T-helper 17 cell (primary cell): ENCODE measurements around the gene CORO2B. TPM values are rescaled to one million over a fixed set of nuclear protein-coding genes. Genes with fewer than 3 reads are reported as not detected.

Experiments
- ATAC-seq: fragments of 150-1000 bp; cut with Tn5 transposase; 2 replicates; pipeline ENCODE4 v1.10.0; 2021; ENCODE audit warnings: mild to moderate bottlenecking, moderate library complexity
- DNase-seq, 3 donors: peaks; one replicate each; pipeline versions ENCODE4 v3.0.0 to v3.0.0-alpha.2; 2020 to 2021
- H3K9me3 ChIP-seq: one replicate; pipeline ENCODE4 v1.7.0; 2013; ENCODE audit warnings: low read length, mild to moderate bottlenecking; ENCODE audit not compliant: control insufficient read depth, poor library complexity, severe bottlenecking
- H3K27ac Mint-ChIP-seq: one replicate; pipeline ENCODE4 v1.8.0; 2022; ENCODE audit warnings: mild to moderate bottlenecking, moderate library complexity, mixed read lengths
- H3K27me3 Mint-ChIP-seq: one replicate; pipeline ENCODE4 v1.8.0; 2022; ENCODE audit warnings: mixed read lengths
- H3K36me3 Mint-ChIP-seq: one replicate; pipeline ENCODE4 v1.8.0; 2022; ENCODE audit warnings: low read depth, mixed read lengths
- H3K4me1 Mint-ChIP-seq: one replicate; pipeline ENCODE4 v1.8.0; 2022; ENCODE audit warnings: mild to moderate bottlenecking, mixed read lengths
- H3K4me3 Mint-ChIP-seq: one replicate; pipeline ENCODE4 v1.8.0; 2022; ENCODE audit warnings: mild to moderate bottlenecking, moderate library complexity, mixed read lengths
- total RNA-seq, 4 donors: library from RNA in 2 of 4; stranded (reverse) in 2 of 4; gene quantifications; one replicate each; pipeline ENCODE4 v1.2.3 and lab custom pipeline; 2022 to 2026

CORO2B gene
- total RNA-seq, 2 donors from 2014 or later: not detected

DNA sequence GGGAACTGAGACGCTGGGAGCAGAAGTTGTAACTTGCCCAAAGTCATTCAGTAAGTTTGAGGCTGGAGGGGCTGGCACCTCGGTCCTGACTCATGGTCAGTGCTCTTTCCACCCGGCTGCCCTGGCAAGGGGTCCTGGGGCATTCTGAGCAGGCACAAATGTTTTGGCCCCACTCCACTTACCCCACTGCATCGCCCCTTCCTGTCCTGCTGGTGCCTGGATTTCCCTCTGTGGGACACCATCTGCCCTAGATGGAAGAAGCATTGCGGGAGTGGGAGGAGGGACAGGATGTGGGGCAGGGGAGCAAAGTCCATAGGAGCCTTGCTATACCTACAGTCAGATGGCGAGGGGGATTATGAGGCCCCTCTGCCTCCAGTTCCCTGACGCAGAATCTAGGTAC is 4.5 kb downstream of the CORO2B start:
- ATAC-seq: no peak
- Mint-ChIP-seq H3K36me3 (no peaks in the 10 kb centered on the region), H3K27me3 (peaks cover 18% of the 10 kb centered on the region), H3K4me1 (peaks cover 9% of the 10 kb centered on the region), H3K27ac (no peak overlapping the region), H3K4me3 (no peak overlapping the region)
- H3K9me3 ChIP-seq: no peaks in the 10 kb centered on the region
- no peak for DNase-seq

DNA sequence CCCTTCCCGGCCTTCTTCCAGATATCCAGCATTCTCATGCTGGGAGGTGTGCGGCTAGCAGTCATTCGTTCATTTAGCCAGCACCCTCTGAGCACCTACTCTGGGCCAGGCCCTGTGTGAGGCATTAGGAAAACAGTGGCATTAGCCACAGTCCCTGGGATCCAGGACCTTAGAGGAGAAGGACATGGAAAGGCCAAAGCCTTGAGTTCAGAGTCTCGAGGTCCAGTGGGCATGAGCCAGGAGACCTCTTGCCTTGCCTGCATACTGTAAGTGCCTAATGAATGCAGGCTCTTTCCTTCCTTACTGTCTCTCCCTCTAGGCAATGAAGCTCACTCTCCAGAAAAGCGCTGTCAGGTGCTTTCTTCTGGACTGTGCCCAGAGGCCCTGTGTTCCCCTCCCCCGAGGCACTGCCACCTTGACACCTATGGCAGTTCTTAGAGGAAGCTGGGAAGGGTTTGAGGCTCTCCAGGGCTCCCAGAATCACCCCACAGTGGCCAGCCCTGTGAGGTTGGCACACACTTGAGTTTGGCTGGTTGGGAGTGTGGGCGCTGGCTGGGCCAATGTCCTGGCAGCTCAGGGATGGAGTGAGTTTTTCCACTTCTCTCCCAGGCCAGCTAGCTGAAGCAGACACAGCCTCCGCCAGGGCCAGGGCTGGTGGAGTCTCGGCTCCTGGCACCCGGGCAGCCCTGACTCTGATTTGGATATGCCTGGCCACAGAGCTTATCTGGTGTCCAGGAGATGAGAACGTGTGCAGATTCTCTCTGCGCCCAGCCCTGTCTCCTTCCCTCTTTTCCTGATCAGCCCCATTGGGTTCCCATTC is 5.4 kb downstream of the CORO2B start:
- H3K9me3 ChIP-seq: no peaks in the 10 kb centered on the region
- peaks cover 9% of the 10 kb centered on the region for H3K4me1 Mint-ChIP-seq
- no peak for ATAC-seq
- H3K27ac Mint-ChIP-seq: no peak overlapping the region
- H3K4me3 Mint-ChIP-seq: no peak overlapping the region
- peaks cover 18% of the 10 kb centered on the region for H3K27me3 Mint-ChIP-seq
- DNase-seq: no peak
- no peaks in the 10 kb centered on the region for H3K36me3 Mint-ChIP-seq

DNA sequence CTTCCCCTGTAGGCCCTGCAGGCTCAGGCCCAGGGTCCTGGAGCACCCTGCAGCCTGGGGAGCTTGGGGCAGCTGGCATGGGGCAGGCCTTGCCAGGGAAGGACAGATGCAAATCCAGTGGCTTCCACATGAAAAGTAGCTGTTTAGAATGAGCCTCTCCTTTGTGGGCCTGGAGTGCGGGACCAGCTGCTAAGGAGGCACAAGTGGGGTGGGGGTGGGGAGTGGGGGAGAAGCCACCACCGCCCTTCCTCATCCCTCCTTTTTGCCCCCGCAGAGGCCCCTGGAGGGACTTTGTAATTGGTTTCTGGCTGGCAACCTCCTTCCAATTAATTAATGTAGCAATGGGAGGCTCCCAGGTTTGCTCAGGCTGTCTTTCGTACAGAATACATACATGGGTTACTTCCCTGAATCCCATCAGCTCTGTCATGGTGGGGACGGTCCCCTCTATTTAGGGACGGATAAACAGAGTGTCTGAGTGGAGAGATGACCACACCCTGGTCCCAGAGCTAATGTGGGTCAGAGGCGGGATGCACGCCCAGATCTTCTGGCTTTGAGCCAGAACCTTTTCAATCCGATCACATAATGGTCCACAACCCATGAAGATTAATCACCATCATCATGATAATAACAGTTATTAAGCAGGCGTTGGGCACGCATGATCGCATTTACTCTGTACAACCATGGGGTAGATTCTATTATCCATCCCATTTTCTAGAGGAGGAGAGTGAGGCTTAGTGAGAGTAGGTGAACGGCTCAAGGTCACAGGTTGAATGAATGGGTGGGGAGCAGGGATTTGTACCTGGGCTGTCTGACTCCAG is 6.2 kb downstream of the CORO2B start:
- no peaks in the 10 kb centered on the region for H3K36me3 Mint-ChIP-seq
- no peak for ATAC-seq
- no peaks in the 10 kb centered on the region for H3K9me3 ChIP-seq
- no peak for DNase-seq
- no peak overlapping the region for H3K27ac Mint-ChIP-seq
- peaks cover 6% of the 10 kb centered on the region for H3K4me1 Mint-ChIP-seq
- H3K4me3 Mint-ChIP-seq: no peak overlapping the region
- H3K27me3 Mint-ChIP-seq: peaks cover 14% of the 10 kb centered on the region

DNA sequence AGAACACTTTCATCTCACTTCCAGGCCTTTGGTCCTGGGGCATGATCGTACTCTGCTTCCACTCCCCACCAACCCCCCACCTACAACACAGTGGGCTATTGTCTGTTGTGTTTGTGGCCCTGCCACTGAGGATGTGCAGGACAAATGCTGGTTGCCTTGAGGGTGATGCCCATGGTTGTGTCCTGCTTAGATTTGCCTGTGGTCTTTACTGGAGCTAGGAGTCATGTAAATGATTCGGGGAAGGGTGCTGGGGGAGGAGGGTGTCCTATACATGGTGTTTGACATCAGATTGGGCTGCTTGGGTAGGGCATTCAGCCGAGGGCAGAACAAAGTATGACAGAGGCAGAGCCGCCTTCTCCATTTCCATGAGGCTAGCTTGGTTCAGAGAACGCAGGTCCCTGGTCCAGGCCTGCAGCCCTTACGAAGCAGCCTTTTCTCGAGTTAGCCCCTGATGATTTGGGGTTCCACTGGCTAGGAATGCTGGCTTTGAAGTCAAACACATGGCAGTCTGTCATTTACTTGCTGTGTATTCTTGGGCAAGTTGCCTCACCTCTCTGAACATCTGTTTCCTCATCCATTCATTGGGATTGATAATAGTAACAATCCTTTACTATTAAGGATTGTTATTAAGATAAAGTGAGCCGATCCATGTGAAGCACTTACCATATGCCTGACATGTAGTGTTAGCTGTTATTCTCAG is 6.9 kb downstream of the CORO2B start:
- Mint-ChIP-seq H3K27me3 (peaks cover 12% of the 10 kb centered on the region), H3K27ac (no peak overlapping the region), H3K36me3 (no peaks in the 10 kb centered on the region), H3K4me3 (no peak overlapping the region), H3K4me1 (peaks cover 6% of the 10 kb centered on the region)
- DNase-seq (no peak), ATAC-seq (no peak)
- no peaks in the 10 kb centered on the region for H3K9me3 ChIP-seq

DNA sequence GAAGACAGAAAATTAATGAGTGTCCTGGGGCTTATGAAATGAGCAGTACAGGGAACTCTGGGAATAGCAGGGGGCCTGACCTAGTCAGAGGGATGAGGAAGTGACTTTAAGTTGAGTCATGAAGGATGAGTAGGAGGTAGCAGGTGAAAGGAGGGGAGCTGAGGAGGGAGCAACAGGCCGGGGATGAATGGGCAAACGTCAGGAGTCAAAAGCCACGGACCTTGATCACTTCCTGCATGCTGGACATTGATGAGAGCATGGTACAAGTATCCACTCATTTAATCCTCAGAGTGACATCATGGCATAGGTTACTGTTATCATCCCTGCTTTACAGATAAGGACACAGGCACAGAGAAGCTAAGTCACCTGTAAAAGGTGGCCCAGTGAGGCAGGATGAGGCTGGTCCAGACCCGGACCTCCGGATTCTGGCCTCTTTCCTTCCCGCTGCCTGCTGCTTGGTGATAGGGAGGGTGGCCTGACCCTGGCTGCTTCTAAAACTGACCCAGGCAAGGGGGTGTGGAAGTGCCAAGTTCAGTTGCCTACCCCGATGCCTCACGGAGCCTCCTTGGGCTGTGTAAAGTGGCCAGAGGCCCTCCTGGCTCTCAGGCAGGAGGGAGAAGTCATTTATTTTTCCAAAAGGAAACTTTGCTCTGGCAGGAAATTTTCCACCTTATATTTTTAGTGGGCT is 7.6 kb downstream of the CORO2B start:
- peaks cover 8% of the 10 kb centered on the region for H3K4me1 Mint-ChIP-seq

DNA sequence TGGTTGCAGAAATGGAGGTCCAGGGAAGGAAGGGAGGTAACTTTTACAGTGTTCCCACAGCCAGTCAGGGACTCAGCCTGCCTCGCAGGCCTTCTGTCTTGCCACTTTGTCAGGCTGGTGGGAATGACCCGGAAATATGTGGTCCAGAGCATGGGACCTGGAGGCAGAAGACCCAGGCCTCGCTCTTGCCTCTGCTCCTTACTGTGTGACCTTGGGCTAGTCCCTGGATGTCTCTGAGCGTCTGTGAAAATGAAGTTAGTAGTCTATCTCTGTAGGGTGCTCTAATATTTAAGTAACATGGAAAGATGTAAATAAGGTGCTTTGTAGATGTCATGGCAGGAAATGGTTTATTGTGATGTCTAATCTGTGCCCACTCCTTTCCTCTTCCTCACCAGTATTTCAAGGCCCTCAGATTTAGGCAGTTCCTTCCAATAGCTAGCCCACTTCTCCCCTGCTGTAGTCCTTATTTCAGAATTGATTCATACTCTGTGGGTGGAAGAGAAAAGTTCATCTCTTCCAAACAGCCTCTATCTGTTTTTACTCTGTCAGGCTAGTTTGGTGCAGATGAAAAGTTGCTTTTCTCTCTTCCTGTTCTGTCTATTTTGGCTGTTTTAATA is 9.1 kb downstream of the CORO2B start:
- DNase-seq (no peak), ATAC-seq (no peak)
- Mint-ChIP-seq H3K27me3 (peaks cover 21% of the 10 kb centered on the region), H3K27ac (no peak overlapping the region), H3K36me3 (no peaks in the 10 kb centered on the region), H3K4me1 (peaks cover 8% of the 10 kb centered on the region), H3K4me3 (no peak overlapping the region)
- H3K9me3 ChIP-seq: no peaks in the 10 kb centered on the region

More for the DNA sequence above, 7.6 kb downstream of the CORO2B start:
- no peaks in the 10 kb centered on the region for H3K36me3 Mint-ChIP-seq
- no peak overlapping the region for H3K27ac Mint-ChIP-seq
- H3K4me3 Mint-ChIP-seq: no peak overlapping the region
- DNase-seq: no peak
- ATAC-seq: no peak
- H3K9me3 ChIP-seq: no peaks in the 10 kb centered on the region
- peaks cover 16% of the 10 kb centered on the region for H3K27me3 Mint-ChIP-seq

DNA sequence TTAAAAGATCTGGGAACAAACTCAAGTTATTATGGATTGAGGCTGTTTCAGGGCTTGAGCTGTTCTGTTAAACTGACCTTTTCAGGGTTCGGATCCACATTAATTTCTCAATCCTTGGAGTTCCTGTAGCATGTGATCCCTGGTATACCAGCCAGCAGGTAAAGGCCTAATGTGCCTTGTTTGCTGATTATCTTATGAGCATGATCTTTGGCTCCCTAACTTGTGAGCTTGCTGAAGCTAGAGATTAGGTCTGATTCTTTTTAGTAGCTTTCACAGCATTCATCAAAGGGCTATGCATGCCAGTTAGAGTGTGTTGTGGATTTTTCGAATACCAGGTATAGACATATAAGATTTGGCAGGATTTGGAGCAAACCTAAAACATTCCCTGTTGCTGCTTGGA is 10.3 kb downstream of the CORO2B start:
- DNase-seq: no peak
- no peaks in the 10 kb centered on the region for H3K9me3 ChIP-seq
- no peak for ATAC-seq
- no peak overlapping the region for H3K4me3 Mint-ChIP-seq
- H3K4me1 Mint-ChIP-seq: peaks cover 8% of the 10 kb centered on the region
- H3K27ac Mint-ChIP-seq: no peak overlapping the region
- H3K27me3 Mint-ChIP-seq: peaks cover 31% of the 10 kb centered on the region
- H3K36me3 Mint-ChIP-seq: no peaks in the 10 kb centered on the region

DNA sequence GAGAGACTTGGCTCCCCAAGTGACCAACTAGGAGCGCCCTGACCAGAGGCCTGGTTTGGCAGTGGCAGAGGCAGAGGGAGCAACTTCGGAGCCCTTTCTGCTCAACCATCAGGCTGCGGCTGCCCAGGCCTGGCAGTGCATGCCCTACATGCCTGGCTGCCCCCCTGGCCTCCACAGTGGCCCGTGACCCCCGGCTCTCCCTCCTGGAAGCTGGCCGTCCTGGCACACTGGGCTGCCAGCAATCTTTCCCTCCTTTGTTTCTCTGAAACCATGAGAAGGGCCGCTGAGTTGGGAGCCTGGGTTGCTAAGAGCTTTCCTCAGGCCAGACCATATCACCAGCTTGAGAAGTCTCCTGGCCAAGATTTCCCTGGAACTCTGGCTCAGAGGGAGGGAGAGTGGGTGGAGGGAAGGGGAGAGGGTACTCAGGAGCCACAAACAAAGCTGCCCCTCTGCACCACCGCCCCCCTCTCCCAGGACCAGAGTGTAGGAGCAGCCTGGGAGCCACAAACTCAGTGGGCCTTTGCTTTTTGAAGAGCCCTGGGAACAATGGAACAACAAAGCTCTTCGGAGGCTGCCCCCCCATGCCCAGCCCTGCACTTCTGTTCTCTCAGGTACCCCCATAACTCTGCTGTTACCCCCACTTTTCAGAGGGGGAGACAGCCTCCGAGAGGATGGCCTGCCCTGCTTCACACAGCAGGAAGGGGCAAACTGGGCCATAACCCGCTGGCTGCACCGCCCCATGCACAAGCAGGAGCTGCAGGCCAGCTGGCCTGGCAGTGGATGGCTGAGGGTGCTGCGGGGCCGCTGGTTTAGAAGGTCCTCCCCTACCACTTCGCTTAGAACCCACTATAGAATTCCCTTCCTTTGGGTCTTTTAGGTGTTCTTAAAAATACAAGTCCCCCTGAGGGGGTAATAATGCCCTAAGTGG is 11.3 kb downstream of the CORO2B start:
- DNase-seq (no peak), ATAC-seq (no peak)
- no peak overlapping the region for H3K27ac Mint-ChIP-seq
- peaks cover 8% of the 10 kb centered on the region for H3K4me1 Mint-ChIP-seq
- H3K9me3 ChIP-seq: no peaks in the 10 kb centered on the region
- H3K36me3 Mint-ChIP-seq: no peaks in the 10 kb centered on the region
- H3K4me3 Mint-ChIP-seq: no peak overlapping the region
- peaks cover 32% of the 10 kb centered on the region for H3K27me3 Mint-ChIP-seq

DNA sequence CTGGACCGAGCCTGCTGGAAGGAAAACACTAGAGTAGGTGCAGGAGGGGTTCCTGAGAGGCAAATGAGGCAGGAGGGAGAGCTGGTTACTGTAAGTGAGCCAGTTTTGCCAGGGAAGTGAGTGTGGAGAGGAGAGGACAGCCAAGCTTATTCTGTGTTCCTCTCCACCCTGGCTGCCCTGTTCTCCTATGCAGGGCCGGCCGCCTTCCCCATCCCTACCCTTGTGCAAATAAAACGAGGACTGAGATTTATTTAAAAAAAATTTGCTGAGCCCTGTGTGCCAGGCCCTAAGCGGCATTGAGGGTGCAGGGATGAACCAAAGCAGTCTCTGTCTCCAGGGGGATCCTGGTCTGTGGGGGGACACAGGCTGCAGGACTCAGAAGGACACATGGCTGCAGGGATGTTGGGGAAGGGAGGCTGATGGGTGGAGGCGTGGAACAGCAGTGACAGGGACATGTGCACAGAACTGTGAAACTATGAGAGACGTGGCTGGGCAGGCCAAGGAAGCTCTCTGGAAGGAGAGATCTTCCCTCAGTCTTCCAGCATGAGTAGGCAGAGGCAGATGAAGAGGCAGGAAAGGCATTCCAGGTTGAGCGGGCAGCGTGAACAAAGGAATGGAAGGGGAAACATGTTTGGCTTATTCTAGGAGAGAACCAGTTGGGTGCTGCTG is 12.1 kb downstream of the CORO2B start:
- ATAC-seq (no peak), DNase-seq (no peak)
- Mint-ChIP-seq H3K4me3 (no peak overlapping the region), H3K27me3 (peaks cover 39% of the 10 kb centered on the region), H3K36me3 (no peaks in the 10 kb centered on the region), H3K27ac (no peak overlapping the region), H3K4me1 (peaks cover 8% of the 10 kb centered on the region)
- H3K9me3 ChIP-seq: no peaks in the 10 kb centered on the region

DNA sequence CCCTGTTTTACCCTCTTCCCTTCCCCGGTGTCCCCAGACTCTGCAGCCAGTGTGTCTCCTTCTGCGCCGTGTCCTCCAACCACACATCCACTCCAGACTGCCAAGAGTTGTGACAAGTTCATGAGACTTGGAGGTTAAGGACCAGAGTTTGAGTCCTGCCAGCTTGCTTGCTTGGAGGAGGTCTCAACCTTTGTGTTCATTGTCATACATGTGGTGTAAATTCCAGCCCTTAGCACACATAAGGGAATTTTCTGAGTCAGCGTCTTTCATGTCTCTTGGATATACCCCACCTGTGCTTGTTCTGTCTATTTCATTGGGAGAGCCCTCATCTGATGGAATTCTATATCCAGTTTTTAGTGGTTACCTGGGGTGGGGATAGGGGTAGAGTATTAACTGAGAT is 13.3 kb downstream of the CORO2B start:
- ATAC-seq (no peak), DNase-seq (no peak)
- H3K4me3 Mint-ChIP-seq: no peak overlapping the region
- no peaks in the 10 kb centered on the region for H3K36me3 Mint-ChIP-seq
- H3K27ac Mint-ChIP-seq: no peak overlapping the region
- H3K27me3 Mint-ChIP-seq: peaks cover 39% of the 10 kb centered on the region
- H3K9me3 ChIP-seq: no peaks in the 10 kb centered on the region
- peaks cover 8% of the 10 kb centered on the region for H3K4me1 Mint-ChIP-seq

DNA sequence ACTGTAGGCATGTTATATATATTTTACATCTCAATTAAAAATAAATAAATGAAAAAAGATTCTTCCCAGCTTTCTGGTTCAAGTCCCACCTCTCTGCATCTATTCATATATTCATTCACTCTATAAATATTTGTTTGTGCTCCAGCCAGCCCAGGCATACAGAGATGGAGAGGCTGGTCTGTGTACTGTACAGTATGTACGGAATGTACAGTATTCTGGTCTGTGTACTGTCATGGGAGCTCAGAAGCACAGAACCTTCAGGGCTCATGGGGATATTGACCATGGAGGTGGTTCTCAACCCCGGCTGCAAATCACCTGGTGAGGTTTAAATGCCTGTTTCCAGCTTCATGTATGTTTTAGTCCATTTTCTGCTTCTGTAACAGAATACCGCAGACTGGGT is 13.8 kb downstream of the CORO2B start:
- H3K36me3 Mint-ChIP-seq: no peaks in the 10 kb centered on the region
- ATAC-seq: no peak
- no peaks in the 10 kb centered on the region for H3K9me3 ChIP-seq
- no peak overlapping the region for H3K4me3 Mint-ChIP-seq
- H3K27ac Mint-ChIP-seq: no peak overlapping the region
- no peak for DNase-seq
- H3K4me1 Mint-ChIP-seq: peaks cover 8% of the 10 kb centered on the region
- peaks cover 39% of the 10 kb centered on the region for H3K27me3 Mint-ChIP-seq
